Neural progenitor cell (in vitro differentiated cells): ENCODE results near the gene IRAK1.

Experiments used
- EZH2phosphoT487 ChIP-seq: fragments of 200-600 bp; sonication (generic); IDR thresholded peaks from 2 replicates; pipeline ENCODE4 v1.6.1; 2017; ENCODE audit warnings: antibody characterized with exemption
- TF ChIP-seq, protein P1 (sequence below): fragments of 200-600 bp; sonication (generic); IDR thresholded peaks from 2 replicates; pipeline ENCODE4 v1.5.1; 2017; ENCODE audit warnings: antibody characterized with exemption, mild to moderate bottlenecking

DNA sequence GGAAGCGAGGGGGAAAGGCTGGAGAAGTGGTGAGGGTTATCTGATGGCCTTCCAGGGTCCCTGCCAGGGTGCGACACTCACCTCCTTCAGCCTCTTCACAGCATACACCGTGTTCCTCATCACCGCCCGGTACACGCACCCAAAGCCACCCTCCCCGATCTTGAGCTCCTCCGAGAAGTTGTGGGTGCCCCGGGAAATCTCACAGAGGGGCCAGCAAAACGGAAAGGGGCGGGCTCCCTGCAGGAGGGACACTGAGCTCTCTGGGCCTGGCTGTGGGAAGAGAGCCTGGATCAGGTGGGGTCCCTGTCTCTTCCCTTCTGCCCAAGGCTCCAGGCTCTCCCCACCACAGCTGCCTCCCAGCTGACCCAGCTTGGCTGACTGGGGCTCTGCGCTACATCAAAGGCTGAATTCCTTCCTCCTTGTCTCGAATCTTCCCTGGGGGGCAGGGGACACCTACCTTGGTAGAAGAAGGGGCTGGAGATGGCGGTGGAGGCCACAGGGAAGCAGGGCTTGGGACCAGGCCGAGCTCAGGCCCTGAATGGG, 1.1 kb downstream of the IRAK1 start:
- TF ChIP-seq, protein P1, sequence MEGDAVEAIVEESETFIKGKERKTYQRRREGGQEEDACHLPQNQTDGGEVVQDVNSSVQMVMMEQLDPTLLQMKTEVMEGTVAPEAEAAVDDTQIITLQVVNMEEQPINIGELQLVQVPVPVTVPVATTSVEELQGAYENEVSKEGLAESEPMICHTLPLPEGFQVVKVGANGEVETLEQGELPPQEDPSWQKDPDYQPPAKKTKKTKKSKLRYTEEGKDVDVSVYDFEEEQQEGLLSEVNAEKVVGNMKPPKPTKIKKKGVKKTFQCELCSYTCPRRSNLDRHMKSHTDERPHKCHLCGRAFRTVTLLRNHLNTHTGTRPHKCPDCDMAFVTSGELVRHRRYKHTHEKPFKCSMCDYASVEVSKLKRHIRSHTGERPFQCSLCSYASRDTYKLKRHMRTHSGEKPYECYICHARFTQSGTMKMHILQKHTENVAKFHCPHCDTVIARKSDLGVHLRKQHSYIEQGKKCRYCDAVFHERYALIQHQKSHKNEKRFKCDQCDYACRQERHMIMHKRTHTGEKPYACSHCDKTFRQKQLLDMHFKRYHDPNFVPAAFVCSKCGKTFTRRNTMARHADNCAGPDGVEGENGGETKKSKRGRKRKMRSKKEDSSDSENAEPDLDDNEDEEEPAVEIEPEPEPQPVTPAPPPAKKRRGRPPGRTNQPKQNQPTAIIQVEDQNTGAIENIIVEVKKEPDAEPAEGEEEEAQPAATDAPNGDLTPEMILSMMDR: no peak
- no peak for TF ChIP-seq EZH2phosphoT487
